ENCODE data around the gene CDKL1. TPM values are rescaled to one million over a fixed set of nuclear protein-coding genes. Genes with fewer than 3 reads are reported as not detected.

CDKL1 gene
- total RNA-seq, 1 donor, result 10.5 TPM

DNA sequence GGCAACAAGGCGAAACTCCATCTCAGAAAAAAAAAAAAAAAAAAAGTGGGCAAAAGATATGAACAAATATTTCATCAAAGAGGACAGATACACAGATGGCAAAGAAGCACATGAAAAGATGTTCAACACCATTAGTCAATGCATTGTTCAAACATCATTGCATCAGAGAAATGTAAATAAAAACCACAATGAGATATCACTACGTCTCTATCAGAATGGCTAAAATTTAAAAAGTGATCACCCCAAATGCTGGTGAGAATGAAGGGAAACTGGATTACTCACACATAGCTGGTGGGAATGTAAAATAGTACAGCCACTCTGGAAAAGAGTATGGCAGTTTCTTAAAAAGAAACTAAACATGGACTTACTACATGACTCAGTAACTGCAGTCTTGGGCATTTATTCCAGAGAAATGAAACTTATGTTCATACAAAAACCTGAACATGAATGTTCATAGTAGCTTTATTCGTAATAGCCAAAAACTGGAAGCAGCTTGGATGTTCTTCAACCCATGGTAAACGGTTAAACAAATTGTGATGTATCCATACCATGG, 88.2 kb downstream of the CDKL1 start:
- TF ChIP-seq, protein P1, sequence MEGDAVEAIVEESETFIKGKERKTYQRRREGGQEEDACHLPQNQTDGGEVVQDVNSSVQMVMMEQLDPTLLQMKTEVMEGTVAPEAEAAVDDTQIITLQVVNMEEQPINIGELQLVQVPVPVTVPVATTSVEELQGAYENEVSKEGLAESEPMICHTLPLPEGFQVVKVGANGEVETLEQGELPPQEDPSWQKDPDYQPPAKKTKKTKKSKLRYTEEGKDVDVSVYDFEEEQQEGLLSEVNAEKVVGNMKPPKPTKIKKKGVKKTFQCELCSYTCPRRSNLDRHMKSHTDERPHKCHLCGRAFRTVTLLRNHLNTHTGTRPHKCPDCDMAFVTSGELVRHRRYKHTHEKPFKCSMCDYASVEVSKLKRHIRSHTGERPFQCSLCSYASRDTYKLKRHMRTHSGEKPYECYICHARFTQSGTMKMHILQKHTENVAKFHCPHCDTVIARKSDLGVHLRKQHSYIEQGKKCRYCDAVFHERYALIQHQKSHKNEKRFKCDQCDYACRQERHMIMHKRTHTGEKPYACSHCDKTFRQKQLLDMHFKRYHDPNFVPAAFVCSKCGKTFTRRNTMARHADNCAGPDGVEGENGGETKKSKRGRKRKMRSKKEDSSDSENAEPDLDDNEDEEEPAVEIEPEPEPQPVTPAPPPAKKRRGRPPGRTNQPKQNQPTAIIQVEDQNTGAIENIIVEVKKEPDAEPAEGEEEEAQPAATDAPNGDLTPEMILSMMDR (IDR thresholded peaks at IDR 0.05; ENCODE audit: extremely low read depth, low read depth, low read length), result no peak
- DNase-seq (ENCODE audit: insufficient read length, low spot score, missing footprints), result peak; percentile 22
- H2AFZ ChIP-seq (ENCODE audit: low read length), result no peak overlapping the region
- no peak overlapping the region for H3K4me3 ChIP-seq (ENCODE audit: insufficient read depth, low read length)
- peak overlapping the region; percentile 28 for H3K4me2 ChIP-seq (ENCODE audit: insufficient read depth, low read length)
- no peaks in the 10 kb centered on the region for H3K36me3 ChIP-seq (ENCODE audit: insufficient read depth, low read length)
- H3K27ac ChIP-seq (ENCODE audit: low read depth, low read length), result no peak overlapping the region
- no peaks in the 10 kb centered on the region for H3K27me3 ChIP-seq (ENCODE audit: insufficient read depth, low read length)
- peaks cover 16% of the 10 kb centered on the region for H3K4me1 ChIP-seq (ENCODE audit: insufficient read depth, low read length)
- H3K79me2 ChIP-seq (ENCODE audit: insufficient read depth, low read length), result peaks cover 17% of the 10 kb centered on the region
- H4K20me1 ChIP-seq (ENCODE audit: insufficient read depth, low read length), result no peaks in the 10 kb centered on the region
- no peaks in the 10 kb centered on the region for H3K9me3 ChIP-seq (ENCODE audit: low read depth, low read length)

- DNase-seq (ENCODE audit: insufficient read length, low spot score, missing footprints), result no peak
- Histone ChIP-seq H3K9me3 (ENCODE audit: low read depth, low read length) (no peaks in the 10 kb centered on the region), H3K79me2 (ENCODE audit: insufficient read depth, low read length) (no peaks in the 10 kb centered on the region), H3K4me3 (ENCODE audit: insufficient read depth, low read length) (no peak overlapping the region), H2AFZ (ENCODE audit: low read length) (no peak overlapping the region), H3K27ac (ENCODE audit: low read depth, low read length) (no peak overlapping the region), H3K4me1 (ENCODE audit: insufficient read depth, low read length) (no peaks in the 10 kb centered on the region), H3K4me2 (ENCODE audit: insufficient read depth, low read length) (no peak overlapping the region), H3K27me3 (ENCODE audit: insufficient read depth, low read length) (no peaks in the 10 kb centered on the region), H3K36me3 (ENCODE audit: insufficient read depth, low read length) (no peaks in the 10 kb centered on the region), H4K20me1 (ENCODE audit: insufficient read depth, low read length) (no peaks in the 10 kb centered on the region)
- TF ChIP-seq, protein P1 (IDR thresholded peaks at IDR 0.05; ENCODE audit: extremely low read depth, low read depth, low read length), result no peak
Observed at GRCh38 chr14:50303744-50304471, 92.8 kb downstream of the CDKL1 start.

GRCh38 chr14:50301914-50302313, 94.8 kb downstream of the CDKL1 start:
- no peaks in the 10 kb centered on the region for H3K36me3 ChIP-seq (ENCODE audit: insufficient read depth, low read length)
- H3K9me3 ChIP-seq (ENCODE audit: low read depth, low read length), result no peaks in the 10 kb centered on the region
- H3K4me2 ChIP-seq (ENCODE audit: insufficient read depth, low read length), result no peak overlapping the region
- H3K27ac ChIP-seq (ENCODE audit: low read depth, low read length), result no peak overlapping the region
- H3K79me2 ChIP-seq (ENCODE audit: insufficient read depth, low read length), result no peaks in the 10 kb centered on the region
- TF ChIP-seq, protein P1 (IDR thresholded peaks at IDR 0.05; ENCODE audit: extremely low read depth, low read depth, low read length), result no peak
- H4K20me1 ChIP-seq (ENCODE audit: insufficient read depth, low read length), result no peaks in the 10 kb centered on the region
- H3K27me3 ChIP-seq (ENCODE audit: insufficient read depth, low read length), result no peaks in the 10 kb centered on the region
- no peak for DNase-seq (ENCODE audit: insufficient read length, low spot score, missing footprints)
- no peak overlapping the region for H2AFZ ChIP-seq (ENCODE audit: low read length)
- no peak overlapping the region for H3K4me3 ChIP-seq (ENCODE audit: insufficient read depth, low read length)
- H3K4me1 ChIP-seq (ENCODE audit: insufficient read depth, low read length), result no peaks in the 10 kb centered on the region

DNA sequence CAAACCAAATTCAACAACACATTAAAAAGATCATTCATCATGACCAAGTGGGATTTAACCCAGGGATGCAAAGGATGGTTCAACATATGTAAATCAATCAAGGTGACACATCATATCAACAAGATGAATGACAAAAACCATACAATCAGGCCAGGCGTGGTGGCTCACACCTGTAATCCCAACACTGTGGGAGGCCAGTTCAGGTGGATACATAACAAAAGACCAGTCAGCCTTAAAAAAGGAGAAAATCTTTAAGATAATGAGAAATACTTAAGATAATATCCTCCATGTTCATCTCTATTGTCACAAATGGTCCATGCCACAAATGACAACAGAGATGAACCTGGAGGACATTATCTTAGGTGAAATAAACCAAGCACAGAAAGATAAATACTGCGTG, 97.1 kb downstream of the CDKL1 start:
- Histone ChIP-seq H3K4me3 (ENCODE audit: insufficient read depth, low read length) (no peak overlapping the region), H3K79me2 (ENCODE audit: insufficient read depth, low read length) (no peaks in the 10 kb centered on the region), H3K27ac (ENCODE audit: low read depth, low read length) (no peak overlapping the region), H3K36me3 (ENCODE audit: insufficient read depth, low read length) (no peaks in the 10 kb centered on the region), H2AFZ (ENCODE audit: low read length) (no peak overlapping the region), H4K20me1 (ENCODE audit: insufficient read depth, low read length) (no peaks in the 10 kb centered on the region), H3K4me1 (ENCODE audit: insufficient read depth, low read length) (no peaks in the 10 kb centered on the region), H3K4me2 (ENCODE audit: insufficient read depth, low read length) (no peak overlapping the region), H3K9me3 (ENCODE audit: low read depth, low read length) (no peaks in the 10 kb centered on the region), H3K27me3 (ENCODE audit: insufficient read depth, low read length) (no peaks in the 10 kb centered on the region)
- no peak for DNase-seq (ENCODE audit: insufficient read length, low spot score, missing footprints)
- TF ChIP-seq, protein P1 (IDR thresholded peaks at IDR 0.05; ENCODE audit: extremely low read depth, low read depth, low read length), result no peak

Measured in osteoblast (primary cell).